Left lung (tissue), 10 donors: Measurements from ENCODE around the gene TMED9. TPM values are rescaled to one million over a fixed set of nuclear protein-coding genes. Genes with fewer than 3 reads are reported as not detected.

Experiments used
- ATAC-seq: fragments of 200-7000 bp; cut with Tn5 transposase; one replicate; pipeline ENCODE4 v1.9.1; 2020; ENCODE audit warnings: moderate library complexity
- DNase-seq, 4 donors: peaks; one replicate each; pipeline ENCODE4 v3.0.0-alpha.2; 2013 to 2020
- H3K27ac ChIP-seq, 2 donors: fragments of 200-600 bp; sonication (generic) in 1 of 2; one replicate each; pipeline versions ENCODE4 v1.5.0 to v1.8.0; 2020 to 2021
- H3K27me3 ChIP-seq, 2 donors: fragments of 200-600 bp; sonication (generic) in 1 of 2; one replicate each; pipeline versions ENCODE4 v1.5.0 to v1.8.0; 2020 to 2021
- H3K36me3 ChIP-seq, 2 donors: fragments of 200-600 bp; sonication (generic) in 1 of 2; one replicate each; pipeline versions ENCODE4 v1.5.0 to v1.8.0; 2020 to 2021
- H3K4me1 ChIP-seq, 2 donors: fragments of 200-600 bp; one replicate each; pipeline ENCODE4 v1.8.0; 2021
- H3K4me3 ChIP-seq, 2 donors: fragments of 200-600 bp; sonication (generic) in 1 of 2; one replicate each; pipeline versions ENCODE4 v1.5.0 to v1.8.0; 2020 to 2021; ENCODE audit warnings: mild to moderate bottlenecking in 1 of 2
- H3K9me3 ChIP-seq, 2 donors: fragments of 200-600 bp; sonication (generic) in 1 of 2; one replicate each; pipeline versions ENCODE4 v1.5.0 to v1.8.0; 2020 to 2021
- intact Hi-C, 2 donors: fragments of 100-400 bp; cut with DNase I; formaldehyde crosslinking; loops; one replicate each; pipeline versions ENCODE4 v1.11.2 to v1.14.2; 2022
- polyA plus RNA-seq, 6 donors: library from polyadenylated mRNA; unstranded; fragments of 120-200 nt; gene quantifications; one replicate each; pipeline ENCODE4 v1.2.1, GENCODE V29; 2013; ENCODE audit not compliant: insufficient read length in 6 of 6
- total RNA-seq, 2 donors: library from RNA; stranded (reverse); fragmentation: NEBNext Ultra II Directional; extraction: Animal tissue kit (Norgen Biotek cat#: 25700); gene quantifications; one replicate each; pipeline ENCODE4 v1.2.1, GENCODE V29; 2021
- TF ChIP-seq, protein P1 (sequence below), 2 donors: fragments of 200-600 bp; sonication (generic) in 1 of 2; IDR thresholded peaks; one replicate each; pipeline versions ENCODE4 v1.5.0 to v1.8.0; 2021; ENCODE audit warnings: antibody characterized with exemption in 2 of 2
- donor health status: DM: no; HTN: yes; CAD: no.
- donor health status: DM: no; HTN: no; CAD: no.

Gene TMED9
- total and polyA plus RNA-seq, 8 donors: 120 to 221 (median 137) TPM

DNA sequence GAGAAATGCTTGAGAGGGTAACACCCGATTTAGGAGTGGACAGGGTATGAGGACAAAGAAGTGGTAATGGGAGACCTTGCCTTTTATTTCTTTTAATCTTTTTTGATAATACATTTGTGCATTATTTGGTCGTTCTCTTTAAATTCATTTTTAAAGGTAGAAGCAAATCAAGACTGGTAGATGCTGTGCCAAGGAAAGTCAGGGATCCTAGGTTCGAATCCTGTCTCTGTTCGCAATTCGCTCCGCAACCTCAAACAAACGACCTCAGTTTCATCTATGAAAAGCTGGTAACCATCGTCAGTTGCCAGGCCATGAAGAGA lies 353 bp upstream of the TMED9 start:
- DNase-seq (no peak), ATAC-seq (no peak)
- Histone ChIP-seq H3K4me3 (peak overlapping the region; percentile 97 to 99), H3K9me3 (no peaks in the 10 kb centered on the region), H3K4me1 (peaks cover 9 to 24% of the 10 kb centered on the region in 2 donors), H3K27ac (peak overlapping the region in 1 of 2 donors; percentile 84), H3K36me3 (peaks cover 0 to 35% of the 10 kb centered on the region in 2 donors), H3K27me3 (peaks cover 0 to 22% of the 10 kb centered on the region in 2 donors)
- TF ChIP-seq, protein P1, sequence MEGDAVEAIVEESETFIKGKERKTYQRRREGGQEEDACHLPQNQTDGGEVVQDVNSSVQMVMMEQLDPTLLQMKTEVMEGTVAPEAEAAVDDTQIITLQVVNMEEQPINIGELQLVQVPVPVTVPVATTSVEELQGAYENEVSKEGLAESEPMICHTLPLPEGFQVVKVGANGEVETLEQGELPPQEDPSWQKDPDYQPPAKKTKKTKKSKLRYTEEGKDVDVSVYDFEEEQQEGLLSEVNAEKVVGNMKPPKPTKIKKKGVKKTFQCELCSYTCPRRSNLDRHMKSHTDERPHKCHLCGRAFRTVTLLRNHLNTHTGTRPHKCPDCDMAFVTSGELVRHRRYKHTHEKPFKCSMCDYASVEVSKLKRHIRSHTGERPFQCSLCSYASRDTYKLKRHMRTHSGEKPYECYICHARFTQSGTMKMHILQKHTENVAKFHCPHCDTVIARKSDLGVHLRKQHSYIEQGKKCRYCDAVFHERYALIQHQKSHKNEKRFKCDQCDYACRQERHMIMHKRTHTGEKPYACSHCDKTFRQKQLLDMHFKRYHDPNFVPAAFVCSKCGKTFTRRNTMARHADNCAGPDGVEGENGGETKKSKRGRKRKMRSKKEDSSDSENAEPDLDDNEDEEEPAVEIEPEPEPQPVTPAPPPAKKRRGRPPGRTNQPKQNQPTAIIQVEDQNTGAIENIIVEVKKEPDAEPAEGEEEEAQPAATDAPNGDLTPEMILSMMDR (IDR thresholded peaks at IDR 0.05): no peak
- intact Hi-C loops: no loop called here

- peak overlapping the region; percentile 97 to 99 for H3K4me3 ChIP-seq
- peaks cover 0 to 40% of the 10 kb centered on the region in 2 donors for H3K36me3 ChIP-seq
- H3K27ac ChIP-seq: peak overlapping the region in 1 of 2 donors; percentile 84
- ATAC-seq: no peak
- H3K9me3 ChIP-seq: no peaks in the 10 kb centered on the region
- peaks cover 9 to 24% of the 10 kb centered on the region in 2 donors for H3K4me1 ChIP-seq
- DNase-seq: peak in 1 of 4 donors; percentile 9
- TF ChIP-seq, protein P1 (IDR thresholded peaks at IDR 0.05): no peak
- peaks cover 0 to 22% of the 10 kb centered on the region in 2 donors for H3K27me3 ChIP-seq
- intact Hi-C loops: no loop called here
These were observed 902 bp downstream of the TMED9 start for GRCh38 chr5:177592905-177593304.

DNA sequence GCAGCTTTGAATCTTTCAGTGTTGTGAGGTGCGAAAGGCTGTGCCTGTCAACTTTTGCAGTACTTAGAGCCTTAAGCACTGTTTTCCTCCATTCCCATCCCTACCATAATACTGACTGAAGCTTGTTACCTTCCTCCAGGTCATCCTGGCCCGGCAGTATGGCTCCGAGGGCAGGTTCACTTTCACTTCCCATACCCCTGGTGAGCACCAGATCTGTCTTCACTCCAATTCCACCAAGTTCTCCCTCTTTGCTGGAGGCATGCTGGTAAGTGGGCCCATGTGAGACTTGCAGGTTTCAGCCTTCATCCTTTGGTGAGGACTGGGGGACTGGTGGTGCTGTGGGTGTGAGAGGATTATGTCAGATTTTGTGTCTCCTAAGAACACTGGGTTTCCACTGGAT lies 1.5 kb downstream of the TMED9 start:
- H3K27me3 ChIP-seq: peaks cover 0 to 22% of the 10 kb centered on the region in 2 donors
- ATAC-seq: no peak
- H3K27ac ChIP-seq: no peak overlapping the region
- intact Hi-C loops: no loop called here
- peaks cover 0 to 40% of the 10 kb centered on the region in 2 donors for H3K36me3 ChIP-seq
- H3K4me1 ChIP-seq: peaks cover 9 to 28% of the 10 kb centered on the region in 2 donors
- TF ChIP-seq, protein P1 (IDR thresholded peaks at IDR 0.05): no peak
- peak overlapping the region in 1 of 2 donors; percentile 99 for H3K4me3 ChIP-seq
- peak in 1 of 4 donors; percentile 1 for DNase-seq
- H3K9me3 ChIP-seq: no peaks in the 10 kb centered on the region

DNA sequence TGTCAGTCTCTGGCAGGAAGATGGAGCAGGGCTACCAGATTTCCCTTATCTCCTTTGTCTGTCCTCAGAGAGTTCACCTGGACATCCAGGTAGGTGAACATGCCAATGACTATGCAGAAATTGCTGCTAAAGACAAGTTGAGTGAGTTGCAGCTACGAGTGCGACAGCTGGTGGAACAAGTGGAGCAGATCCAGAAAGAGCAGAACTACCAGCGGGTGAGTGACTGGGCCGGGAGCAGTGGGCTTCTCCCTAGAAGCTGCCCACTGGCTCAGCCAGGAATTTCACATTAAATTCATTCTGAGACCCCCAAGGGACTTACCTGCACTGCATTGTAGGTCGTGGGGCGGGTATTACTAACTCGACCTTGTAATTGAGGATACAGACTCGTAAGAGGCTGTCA lies 2.1 kb downstream of the TMED9 start:
- ATAC-seq (no peak), DNase-seq (peak in 1 of 4 donors; percentile 25)
- peaks cover 10 to 33% of the 10 kb centered on the region in 2 donors for H3K4me1 ChIP-seq
- peaks cover 0 to 40% of the 10 kb centered on the region in 2 donors for H3K36me3 ChIP-seq
- intact Hi-C loops: no loop called here
- no peak overlapping the region for H3K4me3 ChIP-seq
- TF ChIP-seq, protein P1 (IDR thresholded peaks at IDR 0.05): no peak
- H3K27me3 ChIP-seq: peaks cover 0 to 21% of the 10 kb centered on the region in 2 donors
- H3K27ac ChIP-seq: no peak overlapping the region
- no peaks in the 10 kb centered on the region for H3K9me3 ChIP-seq

- H3K27ac ChIP-seq: no peak overlapping the region
- TF ChIP-seq, protein P1 (IDR thresholded peaks at IDR 0.05): no peak
- DNase-seq (peak in 1 of 4 donors; percentile 16), ATAC-seq (no peak)
- peaks cover 11 to 35% of the 10 kb centered on the region in 2 donors for H3K4me1 ChIP-seq
- peaks cover 0 to 12% of the 10 kb centered on the region in 2 donors for H3K27me3 ChIP-seq
- intact Hi-C loops: no loop called here
- H3K4me3 ChIP-seq: no peak overlapping the region
- H3K9me3 ChIP-seq: no peaks in the 10 kb centered on the region
- peaks cover 0 to 40% of the 10 kb centered on the region in 2 donors for H3K36me3 ChIP-seq
These were observed 3.1 kb downstream of the TMED9 start for GRCh38 chr5:177595026-177595585.
